Esophagus muscularis mucosa (tissue), 4 donors: ENCODE measurements around the gene DLG4. TPM values are rescaled to one million over a fixed set of nuclear protein-coding genes. Genes with fewer than 3 reads are reported as not detected.
A peak's percentile ranks its signal among the peaks of the same experiment; 100 is the strongest.

Experiments used
- DNase-seq: peaks from one replicate; pipeline ENCODE4 v3.0.0-alpha.2; 2017; ENCODE audit errors: extremely low spot score
- H3K27ac ChIP-seq, 4 donors: fragments of 200-600 bp; sonication (generic); replicated peaks in 1 of 4; 1 replicate in 3 of 4; 2 replicates in 1 of 4; pipeline ENCODE4 v1.5.1; 2016 to 2019; ENCODE audit warnings: mild to moderate bottlenecking in 1 of 4
- H3K27me3 ChIP-seq, 4 donors: fragments of 200-600 bp; sonication (generic); one replicate each; pipeline versions ENCODE4 v1.5.1 to v1.6.0; 2016 to 2019
- H3K36me3 ChIP-seq, 4 donors: fragments of 200-600 bp; sonication (generic); one replicate each; pipeline ENCODE4 v1.5.1; 2016 to 2019
- H3K4me1 ChIP-seq, 4 donors: fragments of 200-600 bp; sonication (generic); one replicate each; pipeline ENCODE4 v1.5.1; 2016 to 2019
- H3K4me3 ChIP-seq, 4 donors: fragments of 200-600 bp; sonication (generic); 1 replicate in 2 of 4; 2 replicates in 2 of 4; pipeline ENCODE4 v1.5.1; 2016 to 2019; ENCODE audit warnings: mild to moderate bottlenecking in 4 of 4, moderate library complexity in 1 of 4
- H3K9me3 ChIP-seq, 4 donors: fragments of 200-600 bp; sonication (generic); 1 replicate in 3 of 4; 2 replicates in 1 of 4; pipeline ENCODE4 v1.5.1; 2016 to 2019
- EP300 ChIP-seq: sonication (generic); formaldehyde crosslinking; IDR thresholded peaks from one replicate; pipeline ENCODE4 v1.6.1; 2017; ENCODE audit warnings: antibody characterized with exemption
- POLR2A ChIP-seq: fragments of 450-650 bp; IDR thresholded peaks from one replicate; pipeline ENCODE4 v1.6.1; 2017; ENCODE audit warnings: antibody characterized with exemption, moderate library complexity, mild to moderate bottlenecking, low read depth
- POLR2AphosphoS5 ChIP-seq, 2 donors: sonication (generic); formaldehyde crosslinking; IDR thresholded peaks; one replicate each; pipeline ENCODE4 v1.6.1; 2017; ENCODE audit warnings: antibody characterized with exemption in 2 of 2
- WGBS: methylation state at CpG from one replicate; pipeline ENCODE4 v1.1.5; 2018; 5-methylcytosine and 5-hydroxymethylcytosine counted together
- intact Hi-C: fragments of 100-400 bp; cut with DNase I; formaldehyde crosslinking; loops from one replicate; pipeline ENCODE4 v1.15.1; 2023
- total RNA-seq, 4 donors: library from RNA; depleted of rRNA; stranded (reverse); fragments of >200 nt; gene quantifications; one replicate each; pipeline versions ENCODE4 v1.1.0 to v1.2.1, GENCODE V29; 2016
- TF ChIP-seq, protein P1 (sequence below), 3 experiments: fragments of 200-600 bp in 2 of 3; fragments of 450-650 bp in 1 of 3; sonication (generic) in 2 of 3; IDR thresholded peaks; one replicate each; pipeline ENCODE4 v1.5.1; 2017 to 2019; ENCODE audit warnings: antibody characterized with exemption in 3 of 3, mild to moderate bottlenecking in 2 of 3, moderate library complexity in 1 of 3

DLG4 gene
- total RNA-seq, 4 donors from 2014 or later = 12.3 to 21.4 (median 16.5) TPM

DNA sequence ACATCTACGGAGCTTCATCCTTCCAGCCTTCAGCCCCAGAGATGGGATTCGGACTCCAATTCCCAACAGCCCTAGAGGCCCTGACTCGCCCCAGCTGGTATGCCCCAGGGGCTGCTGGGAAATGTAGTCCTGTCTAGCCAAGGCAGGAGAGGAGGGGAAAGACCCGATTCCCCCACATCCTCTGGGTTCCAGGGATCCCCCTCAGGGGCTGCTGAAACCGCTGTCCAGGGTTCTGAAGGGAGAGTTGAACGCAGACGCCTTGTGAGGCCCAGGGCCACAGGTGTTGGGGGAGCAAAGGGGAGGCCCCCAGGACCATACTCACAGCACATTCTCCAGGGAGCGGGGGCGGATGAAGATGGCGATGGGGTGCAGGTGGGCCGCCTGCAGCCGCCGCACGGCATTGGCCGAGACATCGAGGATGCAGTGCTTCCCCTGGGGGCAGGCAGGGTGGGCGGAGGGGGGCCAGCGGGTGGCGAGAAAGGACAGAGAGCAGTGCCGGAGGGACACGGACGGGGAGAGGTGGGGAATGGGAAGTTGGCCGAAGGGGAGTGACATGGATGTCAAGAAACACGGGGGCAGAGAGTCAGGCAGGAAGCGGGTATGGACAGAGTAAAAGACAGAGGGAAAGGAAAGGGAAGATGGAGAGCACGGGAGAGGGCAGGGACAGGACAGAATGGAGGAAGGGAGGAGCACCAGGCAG lies 27.9 kb downstream of the DLG4 start:
- 78% methylated on average over 20 of the region's 26 CpGs for WGBS
- no peaks in the 10 kb centered on the region for H3K4me1 ChIP-seq
- no peaks in the 10 kb centered on the region for H3K9me3 ChIP-seq
- no peak overlapping the region for H3K4me3 ChIP-seq
- no peaks in the 10 kb centered on the region for H3K27me3 ChIP-seq
- peaks cover 34 to 70% (median 55%) of the 10 kb centered on the region in 4 donors for H3K36me3 ChIP-seq
- no peak overlapping the region for H3K27ac ChIP-seq
- no peak for DNase-seq
- TF ChIP-seq POLR2AphosphoS5 (IDR thresholded peaks at IDR 0.05) (peak in 1 of 2 donors; percentile 35), EP300 (no peak)
- intact Hi-C loops = no loop called here

DNA sequence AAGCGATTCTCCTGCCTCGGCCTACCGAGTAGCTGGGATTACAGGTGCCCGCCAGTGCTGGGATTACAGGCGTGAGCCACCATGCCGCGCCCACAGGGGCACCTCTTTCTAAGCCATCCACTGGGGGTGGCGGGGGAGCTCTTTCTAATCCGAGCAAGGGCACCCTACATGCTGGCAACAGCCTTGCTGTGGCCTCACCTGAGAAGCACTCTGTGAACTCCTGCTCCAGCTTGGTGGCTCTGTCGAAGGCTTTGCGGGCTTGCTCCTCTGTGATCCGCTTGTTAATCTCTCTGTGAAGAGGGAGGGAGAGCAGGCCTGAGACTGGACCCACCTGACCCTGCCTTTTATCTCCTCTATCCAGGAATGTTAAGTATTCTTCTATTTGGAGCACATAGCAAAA lies 28.6 kb downstream of the DLG4 start:
- H3K4me1 ChIP-seq = no peaks in the 10 kb centered on the region

DNA sequence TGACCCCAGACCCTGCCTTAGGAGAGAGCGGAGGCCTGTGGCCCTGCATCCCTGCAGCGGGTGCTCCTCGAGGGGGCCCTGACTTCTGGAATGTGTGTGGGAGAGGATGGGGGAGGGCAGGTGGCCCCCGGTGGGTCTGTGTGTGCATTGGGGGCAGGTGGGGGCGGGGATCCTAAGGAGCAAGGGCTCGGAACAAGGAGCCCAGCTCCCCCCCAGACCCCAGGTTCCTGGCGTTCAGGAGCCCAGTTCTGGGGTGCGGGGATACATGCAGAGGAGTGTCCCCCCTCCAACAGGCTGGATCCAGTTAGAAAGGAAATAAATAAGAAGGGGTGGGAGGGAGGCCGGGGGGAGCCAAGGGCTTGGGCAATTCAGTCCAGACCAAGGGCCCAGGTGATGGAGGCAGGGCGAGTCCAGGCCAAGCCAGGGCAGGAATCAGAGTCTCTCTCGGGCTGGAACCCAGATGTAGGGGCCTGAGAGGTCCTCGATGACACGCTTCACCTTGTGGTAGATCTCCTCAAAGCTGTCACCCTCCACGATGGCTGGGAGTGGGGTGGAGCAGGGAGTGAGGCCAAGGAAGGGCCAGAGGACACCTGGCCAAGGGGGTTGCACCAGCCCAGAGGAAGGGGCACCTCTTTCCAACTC lies 29.2 kb downstream of the DLG4 start:
- WGBS = 87% methylated on average over 14 of the region's 14 CpGs
- no peaks in the 10 kb centered on the region for H3K4me1 ChIP-seq
- H3K36me3 ChIP-seq = peaks cover 22 to 57% (median 42%) of the 10 kb centered on the region in 4 donors
- no peaks in the 10 kb centered on the region for H3K9me3 ChIP-seq
- intact Hi-C loops = no loop called here
- DNase-seq = no peak
- no peaks in the 10 kb centered on the region for H3K27me3 ChIP-seq
- no peak overlapping the region for H3K27ac ChIP-seq
- TF ChIP-seq POLR2A = no peak
- no peak for TF ChIP-seq EP300
- TF ChIP-seq, protein P1, sequence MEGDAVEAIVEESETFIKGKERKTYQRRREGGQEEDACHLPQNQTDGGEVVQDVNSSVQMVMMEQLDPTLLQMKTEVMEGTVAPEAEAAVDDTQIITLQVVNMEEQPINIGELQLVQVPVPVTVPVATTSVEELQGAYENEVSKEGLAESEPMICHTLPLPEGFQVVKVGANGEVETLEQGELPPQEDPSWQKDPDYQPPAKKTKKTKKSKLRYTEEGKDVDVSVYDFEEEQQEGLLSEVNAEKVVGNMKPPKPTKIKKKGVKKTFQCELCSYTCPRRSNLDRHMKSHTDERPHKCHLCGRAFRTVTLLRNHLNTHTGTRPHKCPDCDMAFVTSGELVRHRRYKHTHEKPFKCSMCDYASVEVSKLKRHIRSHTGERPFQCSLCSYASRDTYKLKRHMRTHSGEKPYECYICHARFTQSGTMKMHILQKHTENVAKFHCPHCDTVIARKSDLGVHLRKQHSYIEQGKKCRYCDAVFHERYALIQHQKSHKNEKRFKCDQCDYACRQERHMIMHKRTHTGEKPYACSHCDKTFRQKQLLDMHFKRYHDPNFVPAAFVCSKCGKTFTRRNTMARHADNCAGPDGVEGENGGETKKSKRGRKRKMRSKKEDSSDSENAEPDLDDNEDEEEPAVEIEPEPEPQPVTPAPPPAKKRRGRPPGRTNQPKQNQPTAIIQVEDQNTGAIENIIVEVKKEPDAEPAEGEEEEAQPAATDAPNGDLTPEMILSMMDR (IDR thresholded peaks at IDR 0.05) = no peak
- TF ChIP-seq POLR2AphosphoS5 (IDR thresholded peaks at IDR 0.05) = no peak
- no peak overlapping the region for H3K4me3 ChIP-seq

More for the DNA sequence above, 28.6 kb downstream of the DLG4 start:
- Histone ChIP-seq H3K36me3 (peaks cover 29 to 64% (median 49%) of the 10 kb centered on the region in 4 donors), H3K27me3 (no peaks in the 10 kb centered on the region), H3K27ac (no peak overlapping the region), H3K9me3 (no peaks in the 10 kb centered on the region), H3K4me3 (no peak overlapping the region)
- TF ChIP-seq EP300 (no peak), POLR2A (no peak), POLR2AphosphoS5 (IDR thresholded peaks at IDR 0.05) (no peak)
- TF ChIP-seq, protein P1 (IDR thresholded peaks at IDR 0.05) = no peak
- intact Hi-C loops = no loop called here
- DNase-seq = no peak
- 90% methylated on average over 9 of the region's 12 CpGs for WGBS

DNA sequence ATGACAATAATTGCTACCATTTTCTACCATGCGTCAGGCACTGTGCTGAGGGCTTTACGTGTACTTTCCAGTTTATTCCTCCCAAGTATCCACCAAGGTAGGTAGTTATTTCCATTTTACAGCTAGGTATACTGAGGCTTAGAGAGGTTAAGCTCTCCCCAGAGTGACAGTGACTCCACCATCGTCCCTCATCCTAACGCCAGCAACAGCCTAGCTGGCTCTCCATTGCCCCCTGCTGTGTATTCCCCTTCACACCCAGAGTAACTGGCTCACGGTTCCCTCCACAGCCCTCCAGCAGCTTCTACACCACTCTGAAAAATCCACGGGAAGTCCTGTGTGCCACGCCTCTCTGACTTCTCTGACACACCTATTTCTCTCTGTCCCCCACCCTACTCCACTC lies 33.4 kb downstream of the DLG4 start:
- Histone ChIP-seq H3K27me3 (no peaks in the 10 kb centered on the region), H3K9me3 (no peaks in the 10 kb centered on the region), H3K4me3 (no peak overlapping the region), H3K36me3 (peaks cover 11 to 17% (median 12%) of the 10 kb centered on the region in 4 donors), H3K4me1 (no peaks in the 10 kb centered on the region), H3K27ac (no peak overlapping the region)
- no peak for DNase-seq
- no peak for TF ChIP-seq POLR2AphosphoS5 (IDR thresholded peaks at IDR 0.05)
- TF ChIP-seq, protein P1 (IDR thresholded peaks at IDR 0.05) = no peak
- no peak for TF ChIP-seq EP300
- TF ChIP-seq POLR2A = no peak
- WGBS = 66% methylated on average over 7 of the region's 7 CpGs
- intact Hi-C loops = no loop called here

DNA sequence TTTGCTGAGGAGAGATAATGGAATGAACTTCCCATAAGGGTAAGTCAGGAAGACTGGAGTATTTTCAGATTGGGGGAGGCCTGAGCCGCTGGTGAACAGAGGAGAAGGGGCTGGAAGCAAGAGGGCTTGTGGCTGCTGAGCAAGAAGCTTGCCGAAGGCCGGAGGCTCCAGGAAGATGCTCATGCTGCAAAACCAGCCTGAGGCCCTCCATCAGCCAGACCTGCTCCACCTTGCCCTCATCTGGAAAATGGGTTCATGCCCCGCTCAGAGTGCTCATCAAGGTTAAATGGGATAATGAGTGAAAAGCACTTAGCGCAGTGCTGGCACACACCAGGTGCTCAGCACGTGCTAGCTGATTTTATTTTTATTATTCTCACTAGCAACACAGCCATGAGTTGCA lies 35.0 kb downstream of the DLG4 start:
- no peak for DNase-seq
- Histone ChIP-seq H3K4me1 (no peaks in the 10 kb centered on the region), H3K27ac (no peak overlapping the region), H3K9me3 (no peaks in the 10 kb centered on the region), H3K27me3 (no peaks in the 10 kb centered on the region), H3K36me3 (peaks cover 0 to 2% (median 0%) of the 10 kb centered on the region in 4 donors), H3K4me3 (no peak overlapping the region)
- intact Hi-C loops = no loop called here
- TF ChIP-seq POLR2AphosphoS5 (IDR thresholded peaks at IDR 0.05) (no peak), EP300 (no peak), POLR2A (no peak)
- TF ChIP-seq, protein P1 (IDR thresholded peaks at IDR 0.05) = no peak
- 90% methylated on average over 6 of the region's 6 CpGs for WGBS
